SK-N-SH (cell line): ENCODE data around the gene GPR15LG. TPM values are rescaled to one million over a fixed set of nuclear protein-coding genes. Genes with fewer than 3 reads are reported as not detected.
A peak's percentile ranks its signal among the peaks of the same experiment; 100 is the strongest.

Experiments
- CHD2 ChIP-seq: fragments of 150-350 bp; IDR thresholded peaks from 2 replicates; pipeline ENCODE4 v1.6.1; 2018; ENCODE audit warnings: low read length; ENCODE audit not compliant: partially characterized antibody
- CTCF ChIP-seq: fragments of 200-600 bp; sonication (generic); IDR thresholded peaks from 2 replicates; pipeline ENCODE4 v1.6.1; 2017; ENCODE audit warnings: antibody characterized with exemption, mild to moderate bottlenecking, moderate library complexity
- ELF1 ChIP-seq: IDR thresholded peaks from 2 replicates; pipeline ENCODE4 v1.4.0; 2012
- EZH2phosphoT487 ChIP-seq: fragments of 200-600 bp; sonication (generic); IDR thresholded peaks from 2 replicates; pipeline ENCODE4 v1.6.1; 2017; ENCODE audit warnings: low read depth, mixed run types, mild to moderate bottlenecking, antibody characterized with exemption, moderate library complexity, borderline replicate concordance
- GABPA ChIP-seq: IDR thresholded peaks from 2 replicates; pipeline ENCODE4 v1.4.0; 2012; ENCODE audit warnings: low read depth, mild to moderate bottlenecking
- GATA2 ChIP-seq: sonication (generic); formaldehyde crosslinking; IDR thresholded peaks from 2 replicates; pipeline ENCODE4 v1.5.0; 2020; ENCODE audit warnings: mild to moderate bottlenecking, missing genetic modification reagents
- IRF3 ChIP-seq: fragments of 150-350 bp; IDR thresholded peaks from 2 replicates; pipeline ENCODE4 v1.6.1; 2016; ENCODE audit warnings: mild to moderate bottlenecking, low read depth, low read length
- JUND ChIP-seq: IDR thresholded peaks from 2 replicates; pipeline ENCODE4 v1.4.0; 2012
- MAX ChIP-seq: IDR thresholded peaks from 2 replicates; pipeline ENCODE4 v1.4.0; 2012; ENCODE audit warnings: low read depth
- MEF2A ChIP-seq: IDR thresholded peaks from 2 replicates; pipeline ENCODE4 v1.4.0; 2012; ENCODE audit warnings: low read depth, borderline replicate concordance
- NFIC ChIP-seq: IDR thresholded peaks from 2 replicates; pipeline ENCODE4 v1.4.0; 2012; ENCODE audit warnings: borderline replicate concordance
- RAD21 ChIP-seq: IDR thresholded peaks from 2 replicates; pipeline ENCODE4 v1.6.1; 2012; ENCODE audit warnings: mild to moderate bottlenecking, low read length
- RFX5 ChIP-seq: IDR thresholded peaks from 2 replicates; pipeline ENCODE4 v1.6.1; 2012; ENCODE audit warnings: mild to moderate bottlenecking, improper control_type of control experiment, low read length
- RXRA ChIP-seq: IDR thresholded peaks from 2 replicates; pipeline ENCODE4 v1.4.0; 2012; ENCODE audit warnings: low read depth, mild to moderate bottlenecking, borderline replicate concordance
- SMC3 ChIP-seq: IDR thresholded peaks from 2 replicates; pipeline ENCODE4 v1.6.1; 2012; ENCODE audit warnings: low read depth, low read length, improper control_type of control experiment
- TAF1 ChIP-seq: IDR thresholded peaks from 2 replicates; pipeline ENCODE4 v1.6.1; 2012; ENCODE audit warnings: low read depth, mild to moderate bottlenecking, low read length, moderate library complexity, borderline replicate concordance
- TEAD4 ChIP-seq: IDR thresholded peaks from 2 replicates; pipeline ENCODE4 v1.4.0; 2012; ENCODE audit warnings: mild to moderate bottlenecking, borderline replicate concordance; ENCODE audit not compliant: insufficient read depth
- USF1 ChIP-seq: IDR thresholded peaks from 2 replicates; pipeline ENCODE4 v1.4.0; 2012; ENCODE audit warnings: low read depth, borderline replicate concordance
- YY1 ChIP-seq: IDR thresholded peaks from 2 replicates; pipeline ENCODE4 v1.4.0; 2012; ENCODE audit warnings: low read depth, mild to moderate bottlenecking
- ZBTB33 ChIP-seq: IDR thresholded peaks from 2 replicates; pipeline ENCODE4 v1.4.0; 2012; ENCODE audit warnings: low read depth, borderline replicate concordance
- polyA plus RNA-seq, 3 experiments: library from polyadenylated mRNA; depleted of rRNA; stranded (reverse); fragments of >200 nt; gene quantifications; 2 replicates each; pipeline ENCODE4 v1.2.3, GENCODE V29; 2012
- TF ChIP-seq, protein P1 (sequence below): fragments of 150-350 bp; IDR thresholded peaks from 2 replicates; pipeline ENCODE4 v1.6.1; 2017; ENCODE audit warnings: antibody characterized with exemption, low read length, low read depth, borderline replicate concordance

Gene GPR15LG
- polyA plus RNA-seq, 1 of the 3 experiments (the other 2 are of a cell fraction): not detected

DNA sequence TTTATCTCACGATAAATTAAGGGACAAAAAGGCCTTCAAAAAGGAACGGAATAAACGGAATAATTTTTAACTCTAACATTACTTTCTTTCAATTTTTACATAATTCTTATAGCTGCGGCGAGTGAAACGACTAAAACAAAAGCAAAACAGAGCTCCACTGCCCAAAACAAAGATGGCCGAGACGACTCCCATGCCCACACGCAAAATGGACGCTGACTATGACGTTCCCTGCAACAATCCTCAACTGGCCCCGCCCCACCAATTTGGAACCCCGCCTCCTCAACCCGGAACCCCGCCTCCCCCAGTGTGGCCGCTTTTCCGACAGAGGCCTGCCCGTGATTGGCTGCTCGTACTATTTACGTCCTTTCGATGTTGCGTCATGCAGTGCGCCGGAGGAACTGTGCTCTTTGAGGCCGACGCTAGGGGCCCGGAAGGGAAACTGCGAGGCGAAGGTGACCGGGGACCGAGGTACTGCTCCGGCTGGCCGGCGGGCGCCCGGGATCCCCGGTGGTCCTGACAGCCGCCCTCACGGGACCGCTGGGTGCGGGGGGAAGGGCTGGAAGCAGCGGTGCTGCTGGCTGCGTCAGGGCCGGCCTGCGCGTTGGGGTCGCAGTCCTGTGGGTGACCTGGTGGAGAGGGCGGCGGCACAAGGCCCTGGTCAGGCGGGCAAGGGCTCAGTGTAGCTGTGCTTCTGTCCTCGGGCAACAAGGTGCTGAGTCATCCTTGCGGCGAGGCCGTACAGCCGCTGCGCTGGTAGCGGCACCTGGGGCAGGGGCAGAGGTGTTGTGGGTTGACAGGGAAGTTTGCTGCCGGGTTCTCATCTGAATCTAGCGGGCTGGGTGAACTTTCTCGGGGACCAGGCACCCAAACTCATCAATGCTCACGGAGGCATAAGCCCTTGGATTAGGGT, 34.2 kb upstream of the GPR15LG start, which contains the start of gene GHITM (continued):
- TF ChIP-seq ZBTB33 (no peak), RAD21 (no peak), GATA2 (no peak), JUND (no peak), CTCF (peak; percentile 30), TAF1 (peak; percentile 10; the same call in 1 of the 2 replicates), USF1 (no peak), RFX5 (peak; percentile 57; the same call in 1 of the 2 replicates), GABPA (peak; percentile 92), SMC3 (no peak), ELF1 (peak; percentile 92), MEF2A (no peak), MAX (peak; percentile 75; the same call in 1 of the 2 replicates), EZH2phosphoT487 (no peak), CHD2 (peak; percentile 92), RXRA (no peak), TEAD4 (no peak), NFIC (no peak), IRF3 (no peak), YY1 (peak; percentile 99)
- TF ChIP-seq, protein P1, sequence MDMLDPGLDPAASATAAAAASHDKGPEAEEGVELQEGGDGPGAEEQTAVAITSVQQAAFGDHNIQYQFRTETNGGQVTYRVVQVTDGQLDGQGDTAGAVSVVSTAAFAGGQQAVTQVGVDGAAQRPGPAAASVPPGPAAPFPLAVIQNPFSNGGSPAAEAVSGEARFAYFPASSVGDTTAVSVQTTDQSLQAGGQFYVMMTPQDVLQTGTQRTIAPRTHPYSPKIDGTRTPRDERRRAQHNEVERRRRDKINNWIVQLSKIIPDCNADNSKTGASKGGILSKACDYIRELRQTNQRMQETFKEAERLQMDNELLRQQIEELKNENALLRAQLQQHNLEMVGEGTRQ: no peak
